ENCODE measurements around the gene RAB33A. TPM values are rescaled to one million over a fixed set of nuclear protein-coding genes. Genes with fewer than 3 reads are reported as not detected.
"Not testable (repeated sequence)": the region's sequence is repeated elsewhere in the genome, so short reads cannot be mapped to it uniquely, and the experiment has no call there.

Gene RAB33A
- total RNA-seq, 4 donors from 2014 or later: 1.5 to 3.0 (median 1.8) TPM; not detected in 1

DNA sequence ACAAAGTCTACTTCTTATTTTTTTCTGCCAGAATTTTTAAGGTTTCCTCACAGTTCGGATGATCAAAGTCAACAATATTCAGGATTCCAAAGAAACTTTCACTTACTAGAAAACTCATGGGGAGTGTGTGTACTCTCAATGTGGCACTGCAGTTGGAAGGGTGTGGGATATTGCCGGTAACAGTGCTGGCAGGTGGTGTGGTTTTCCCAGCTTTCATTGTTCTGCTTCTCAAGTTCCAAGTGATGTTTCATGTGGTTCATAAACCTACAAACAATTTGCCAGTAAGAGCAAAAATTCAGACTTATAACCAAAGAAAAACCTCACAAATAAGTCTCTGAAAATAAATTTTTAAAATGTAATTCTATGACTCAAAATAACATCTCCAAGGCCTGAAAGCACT lies 57.1 kb downstream of the RAB33A start:
- intact Hi-C loops (cut with DNase I; ENCODE audit: low total_unique reads): no loop called here
- no peak overlapping the region for H3K4me3 ChIP-seq
- H3K4me1 ChIP-seq: no peaks in the 10 kb centered on the region
- no peak overlapping the region for H3K27ac ChIP-seq
- DNase-seq: no peak
- no peaks in the 10 kb centered on the region for H3K9me3 ChIP-seq
- no peaks in the 10 kb centered on the region for H3K27me3 ChIP-seq
- no peaks in the 10 kb centered on the region for H3K36me3 ChIP-seq
- TF ChIP-seq, protein P1, sequence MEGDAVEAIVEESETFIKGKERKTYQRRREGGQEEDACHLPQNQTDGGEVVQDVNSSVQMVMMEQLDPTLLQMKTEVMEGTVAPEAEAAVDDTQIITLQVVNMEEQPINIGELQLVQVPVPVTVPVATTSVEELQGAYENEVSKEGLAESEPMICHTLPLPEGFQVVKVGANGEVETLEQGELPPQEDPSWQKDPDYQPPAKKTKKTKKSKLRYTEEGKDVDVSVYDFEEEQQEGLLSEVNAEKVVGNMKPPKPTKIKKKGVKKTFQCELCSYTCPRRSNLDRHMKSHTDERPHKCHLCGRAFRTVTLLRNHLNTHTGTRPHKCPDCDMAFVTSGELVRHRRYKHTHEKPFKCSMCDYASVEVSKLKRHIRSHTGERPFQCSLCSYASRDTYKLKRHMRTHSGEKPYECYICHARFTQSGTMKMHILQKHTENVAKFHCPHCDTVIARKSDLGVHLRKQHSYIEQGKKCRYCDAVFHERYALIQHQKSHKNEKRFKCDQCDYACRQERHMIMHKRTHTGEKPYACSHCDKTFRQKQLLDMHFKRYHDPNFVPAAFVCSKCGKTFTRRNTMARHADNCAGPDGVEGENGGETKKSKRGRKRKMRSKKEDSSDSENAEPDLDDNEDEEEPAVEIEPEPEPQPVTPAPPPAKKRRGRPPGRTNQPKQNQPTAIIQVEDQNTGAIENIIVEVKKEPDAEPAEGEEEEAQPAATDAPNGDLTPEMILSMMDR (IDR thresholded peaks at IDR 0.05): no peak
- TF ChIP-seq POLR2A (IDR thresholded peaks at IDR 0.05): no peak

DNA sequence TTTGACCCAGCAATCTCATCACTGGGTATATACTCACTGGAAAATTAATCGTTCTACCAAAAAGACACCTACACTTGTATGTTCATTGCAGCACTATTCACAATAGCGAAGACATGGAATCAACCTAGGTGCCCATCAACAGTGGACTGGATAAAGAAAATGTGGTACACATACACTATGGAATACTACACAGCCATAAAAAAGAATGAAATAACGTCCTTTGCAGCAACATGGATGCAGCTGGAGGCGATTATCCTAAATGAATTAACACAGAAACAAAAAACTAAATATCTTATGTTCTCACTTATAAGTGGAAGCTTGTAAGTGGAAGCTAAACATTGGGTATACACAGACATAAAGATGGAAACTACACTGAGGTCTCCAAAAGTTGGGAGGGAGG lies 59.4 kb downstream of the RAB33A start:
- H3K9me3 ChIP-seq; intact Hi-C loops (cut with DNase I; ENCODE audit: low total_unique reads); H3K27me3 ChIP-seq; H3K36me3 ChIP-seq; DNase-seq; H3K4me3 ChIP-seq; H3K4me1 ChIP-seq; H3K27ac ChIP-seq: not testable (repeated sequence)

Other genes starting within 250 kb of the RAB33A start
- 10 to 100 TPM in 1 of 4 donors, 1 to 10 TPM in 2, under 1 TPM in 1; 0.26 to 50.8 (median 4.3) TPM for gene BCORL1, start 189.3 kb upstream of the RAB33A start, total RNA-seq
- 10 to 100 TPM in 2 of 4 donors, 1 to 10 TPM in 2; 4.6 to 22.3 (median 11.8) TPM for gene ELF4, start 61.5 kb upstream of the RAB33A start, total RNA-seq
- gene AIFM1, start 6.1 kb upstream of the RAB33A start, total RNA-seq: 10 to 100 TPM in 3 of 4 donors, 1 to 10 TPM in 1; 7.7 to 21.2 (median 19.1) TPM
- 10 to 100 TPM in 1 of 4 donors, 1 to 10 TPM in 3; 1.8 to 10.4 (median 6.0) TPM for gene ZNF280C, start 96.9 kb downstream of the RAB33A start, total RNA-seq
- 10 to 100 TPM in 3 of 4 donors, 1 to 10 TPM in 1; 3.3 to 27.6 (median 15.6) TPM for gene SLC25A14, start 168.0 kb downstream of the RAB33A start, total RNA-seq
- gene GPR119, start 213.7 kb downstream of the RAB33A start, total RNA-seq: not detected
- gene RBMX2, start 230.0 kb downstream of the RAB33A start, total RNA-seq: 10 to 100 TPM in 3 of 4 donors, 1 to 10 TPM in 1; 9.2 to 21.0 (median 17.1) TPM